ENCODE measurements around the gene PRDM7. TPM values are rescaled to one million over a fixed set of nuclear protein-coding genes. Genes with fewer than 3 reads are reported as not detected.
A peak's percentile ranks its signal among the peaks of the same experiment; 100 is the strongest.

PRDM7 gene
- total RNA-seq, 1 donor from 2014 or later = not detected

DNA sequence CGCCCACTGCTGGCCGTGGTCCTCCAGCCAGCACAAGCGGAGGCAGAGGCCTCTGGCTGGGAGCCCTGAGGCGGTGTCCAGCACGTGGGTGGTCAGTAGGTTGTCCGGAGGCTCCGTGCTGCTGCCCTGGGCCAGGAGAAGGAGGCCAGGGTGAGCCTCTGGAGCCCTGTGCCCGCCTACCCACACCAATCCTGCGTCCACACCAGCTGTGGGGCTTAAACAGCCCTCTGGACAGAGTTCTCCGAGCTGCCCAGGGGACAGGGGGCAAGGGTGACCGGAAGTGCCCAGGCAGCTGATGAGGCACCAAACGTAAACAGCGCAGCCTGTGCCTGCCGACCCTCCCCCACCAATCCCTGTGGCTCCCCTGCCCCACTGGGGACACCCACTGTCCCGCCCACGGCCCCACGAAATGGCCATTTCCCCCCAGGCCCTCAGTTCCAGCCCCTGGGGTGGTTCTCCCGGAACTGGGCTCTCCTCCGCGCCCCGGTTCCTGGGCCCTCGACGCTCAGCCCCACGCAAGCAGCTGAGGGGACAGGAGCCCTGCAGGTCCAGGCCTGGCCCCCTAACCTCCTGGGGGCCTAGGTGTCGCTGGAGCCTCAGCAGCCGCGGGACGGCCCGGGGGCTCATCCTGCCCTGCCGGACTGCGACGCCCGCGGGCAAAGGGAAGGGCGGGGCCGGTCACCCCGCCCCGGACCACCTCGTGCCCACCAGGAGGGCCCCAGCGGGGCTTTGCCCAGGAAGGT lies 30.0 kb downstream of the PRDM7 start:
- H3K27me3 ChIP-seq (ENCODE audit: insufficient read depth, low read length) = peaks cover 3% of the 10 kb centered on the region
- TF ChIP-seq, protein P1, sequence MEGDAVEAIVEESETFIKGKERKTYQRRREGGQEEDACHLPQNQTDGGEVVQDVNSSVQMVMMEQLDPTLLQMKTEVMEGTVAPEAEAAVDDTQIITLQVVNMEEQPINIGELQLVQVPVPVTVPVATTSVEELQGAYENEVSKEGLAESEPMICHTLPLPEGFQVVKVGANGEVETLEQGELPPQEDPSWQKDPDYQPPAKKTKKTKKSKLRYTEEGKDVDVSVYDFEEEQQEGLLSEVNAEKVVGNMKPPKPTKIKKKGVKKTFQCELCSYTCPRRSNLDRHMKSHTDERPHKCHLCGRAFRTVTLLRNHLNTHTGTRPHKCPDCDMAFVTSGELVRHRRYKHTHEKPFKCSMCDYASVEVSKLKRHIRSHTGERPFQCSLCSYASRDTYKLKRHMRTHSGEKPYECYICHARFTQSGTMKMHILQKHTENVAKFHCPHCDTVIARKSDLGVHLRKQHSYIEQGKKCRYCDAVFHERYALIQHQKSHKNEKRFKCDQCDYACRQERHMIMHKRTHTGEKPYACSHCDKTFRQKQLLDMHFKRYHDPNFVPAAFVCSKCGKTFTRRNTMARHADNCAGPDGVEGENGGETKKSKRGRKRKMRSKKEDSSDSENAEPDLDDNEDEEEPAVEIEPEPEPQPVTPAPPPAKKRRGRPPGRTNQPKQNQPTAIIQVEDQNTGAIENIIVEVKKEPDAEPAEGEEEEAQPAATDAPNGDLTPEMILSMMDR (IDR thresholded peaks at IDR 0.05; ENCODE audit: insufficient read depth, low read depth, low read length) = no peak
- no peak for TF ChIP-seq EZH2 (IDR thresholded peaks at IDR 0.05; ENCODE audit: insufficient read depth, low read length)
- DNase-seq (ENCODE audit: low read depth) = peak; percentile 38
- peak overlapping the region; percentile 72 for H2AFZ ChIP-seq (ENCODE audit: low read depth, low read length)
- peaks cover 1% of the 10 kb centered on the region for H3K36me3 Mint-ChIP-seq (ENCODE audit: low read depth, unreplicated experiment)
- H3K4me1 ChIP-seq (ENCODE audit: insufficient read depth, low read length) = peaks cover 20% of the 10 kb centered on the region
- peaks cover 7% of the 10 kb centered on the region for H3K9me3 Mint-ChIP-seq (ENCODE audit: unreplicated experiment)
- H3K4me1 Mint-ChIP-seq (ENCODE audit: low read depth, unreplicated experiment) = peaks cover 2% of the 10 kb centered on the region
- no peaks in the 10 kb centered on the region for H3K9me3 ChIP-seq (ENCODE audit: insufficient read depth, low read depth, low read length)
- H3K4me3 Mint-ChIP-seq (ENCODE audit: unreplicated experiment) = no peak overlapping the region
- peak overlapping the region; percentile 81 for H3K4me2 ChIP-seq (ENCODE audit: low read length)
- no peaks in the 10 kb centered on the region for H3K36me3 ChIP-seq (ENCODE audit: insufficient read depth, low read length)
- FAIRE-seq = no peak
- no peak overlapping the region for H3K27ac Mint-ChIP-seq (ENCODE audit: unreplicated experiment)
- peaks cover 9% of the 10 kb centered on the region for H3K27me3 Mint-ChIP-seq (ENCODE audit: low read depth, unreplicated experiment)
- peak overlapping the region; percentile 28 for H3K4me3 ChIP-seq (ENCODE audit: insufficient read depth, low read depth, low read length)
- H3K79me2 ChIP-seq (ENCODE audit: insufficient read depth, low read length) = no peaks in the 10 kb centered on the region
- no peak overlapping the region for H3K27ac ChIP-seq (ENCODE audit: low read depth, low read length)
- H3K9ac ChIP-seq (ENCODE audit: low read length) = peak overlapping the region; percentile 29
- H4K20me1 ChIP-seq (ENCODE audit: insufficient read depth, low read length) = peaks cover 13% of the 10 kb centered on the region

DNA sequence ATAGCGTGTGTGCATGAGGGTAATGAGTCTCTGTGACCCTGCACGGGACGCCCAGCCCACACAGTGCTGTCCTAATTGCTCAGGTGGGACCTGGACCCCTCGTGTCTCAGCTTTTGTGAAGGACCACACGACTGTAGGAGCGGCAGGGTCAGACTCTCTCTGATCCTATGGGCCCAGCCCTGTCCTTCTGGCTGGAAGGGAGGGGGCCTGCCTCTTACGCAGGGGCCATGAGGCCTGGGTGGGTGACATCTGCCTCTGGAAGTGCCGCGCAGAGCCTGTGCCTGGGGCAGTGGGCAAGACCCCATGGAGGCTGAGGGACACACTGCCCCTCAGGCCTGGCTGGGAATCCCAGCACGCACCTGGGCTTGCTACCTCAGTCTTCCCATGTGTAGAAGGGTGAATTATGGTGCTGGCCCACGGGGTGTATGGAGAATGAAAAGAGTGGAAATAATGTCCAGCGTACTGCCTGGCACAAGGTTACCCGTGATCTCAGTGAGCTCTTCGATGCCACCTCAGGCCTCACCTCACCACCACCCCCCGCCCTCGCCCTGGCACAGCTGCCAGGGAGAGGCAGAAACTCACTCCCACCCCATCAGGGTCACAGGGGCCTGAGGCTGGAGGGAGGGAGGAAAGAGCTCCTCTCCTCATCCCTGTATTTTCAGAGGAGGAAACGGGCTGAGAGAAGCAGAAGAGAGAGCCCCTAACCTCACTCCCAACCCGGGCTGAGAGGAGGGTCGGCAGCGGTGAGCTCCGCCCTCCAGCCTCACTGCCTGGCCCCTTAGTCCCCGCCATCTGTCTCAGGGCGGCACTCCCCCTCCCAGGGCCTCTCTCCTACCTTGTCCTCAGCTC lies 30.8 kb downstream of the PRDM7 start:
- Mint-ChIP-seq H3K27ac (ENCODE audit: unreplicated experiment) (no peak overlapping the region), H3K4me3 (ENCODE audit: unreplicated experiment) (peak overlapping the region; percentile 57)

More for the DNA sequence above, 30.8 kb downstream of the PRDM7 start:
- H3K4me2 ChIP-seq (ENCODE audit: low read length) = peak overlapping the region; percentile 81
- H3K27me3 ChIP-seq (ENCODE audit: insufficient read depth, low read length) = peaks cover 3% of the 10 kb centered on the region
- Mint-ChIP-seq H3K27me3 (ENCODE audit: low read depth, unreplicated experiment) (peaks cover 4% of the 10 kb centered on the region), H3K36me3 (ENCODE audit: low read depth, unreplicated experiment) (peaks cover 2% of the 10 kb centered on the region), H3K9me3 (ENCODE audit: unreplicated experiment) (no peaks in the 10 kb centered on the region), H3K4me1 (ENCODE audit: low read depth, unreplicated experiment) (peaks cover 2% of the 10 kb centered on the region)
- H3K36me3 ChIP-seq (ENCODE audit: insufficient read depth, low read length) = no peaks in the 10 kb centered on the region
- H3K9me3 ChIP-seq (ENCODE audit: insufficient read depth, low read depth, low read length) = no peaks in the 10 kb centered on the region
- peak overlapping the region; percentile 29 for H3K9ac ChIP-seq (ENCODE audit: low read length)
- DNase-seq (ENCODE audit: low read depth) (no peak), FAIRE-seq (no peak)
- peaks cover 13% of the 10 kb centered on the region for H4K20me1 ChIP-seq (ENCODE audit: insufficient read depth, low read length)
- no peak for TF ChIP-seq EZH2 (IDR thresholded peaks at IDR 0.05; ENCODE audit: insufficient read depth, low read length)
- TF ChIP-seq, protein P1 (IDR thresholded peaks at IDR 0.05; ENCODE audit: insufficient read depth, low read depth, low read length) = no peak
- H3K4me3 ChIP-seq (ENCODE audit: insufficient read depth, low read depth, low read length) = no peak overlapping the region
- no peaks in the 10 kb centered on the region for H3K79me2 ChIP-seq (ENCODE audit: insufficient read depth, low read length)
- H2AFZ ChIP-seq (ENCODE audit: low read depth, low read length) = peak overlapping the region; percentile 72
- peaks cover 20% of the 10 kb centered on the region for H3K4me1 ChIP-seq (ENCODE audit: insufficient read depth, low read length)
- no peak overlapping the region for H3K27ac ChIP-seq (ENCODE audit: low read depth, low read length)
